ENCODE measurements around the gene SS18.

SS18 gene

DNA sequence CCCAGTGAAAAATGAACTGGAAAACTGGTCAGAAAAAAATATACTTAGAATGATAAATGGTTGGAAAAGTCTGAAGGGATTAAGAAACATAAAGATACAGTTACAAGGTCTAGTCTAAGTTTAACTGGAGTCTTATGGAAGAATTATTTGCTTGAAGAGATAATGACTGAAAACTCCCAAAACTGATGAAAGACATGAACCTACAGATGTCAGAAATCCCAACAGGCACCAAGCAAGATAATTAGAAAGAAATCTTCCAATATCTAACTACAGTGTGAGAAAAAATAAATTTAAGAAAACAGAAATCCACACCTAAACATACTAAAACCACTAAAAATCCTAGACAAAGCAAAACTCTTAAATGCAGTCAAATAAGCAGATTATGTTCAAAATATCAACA, 19.4 kb downstream of the SS18 start:
- no peak for FAIRE-seq

DNA sequence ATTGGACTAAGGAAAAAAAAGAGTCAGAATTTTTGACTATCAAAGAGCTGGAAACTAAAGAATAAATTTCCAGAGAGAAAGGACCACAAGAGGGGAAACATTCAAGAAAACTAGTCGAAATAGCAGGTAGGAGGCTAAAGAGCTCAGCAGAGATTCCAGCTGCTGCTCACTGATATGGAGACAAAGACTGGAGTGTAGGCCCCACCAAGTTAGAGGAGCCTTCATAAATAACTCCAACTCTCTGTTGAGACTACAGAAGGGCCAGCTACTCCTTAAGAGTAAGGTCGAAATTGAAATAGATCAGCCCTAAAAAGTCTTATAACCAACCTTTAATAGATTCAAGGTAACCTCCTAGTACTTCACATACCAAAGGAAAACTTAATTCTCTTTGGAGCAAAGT, 31.1 kb downstream of the SS18 start:
- no peak for FAIRE-seq

DNA sequence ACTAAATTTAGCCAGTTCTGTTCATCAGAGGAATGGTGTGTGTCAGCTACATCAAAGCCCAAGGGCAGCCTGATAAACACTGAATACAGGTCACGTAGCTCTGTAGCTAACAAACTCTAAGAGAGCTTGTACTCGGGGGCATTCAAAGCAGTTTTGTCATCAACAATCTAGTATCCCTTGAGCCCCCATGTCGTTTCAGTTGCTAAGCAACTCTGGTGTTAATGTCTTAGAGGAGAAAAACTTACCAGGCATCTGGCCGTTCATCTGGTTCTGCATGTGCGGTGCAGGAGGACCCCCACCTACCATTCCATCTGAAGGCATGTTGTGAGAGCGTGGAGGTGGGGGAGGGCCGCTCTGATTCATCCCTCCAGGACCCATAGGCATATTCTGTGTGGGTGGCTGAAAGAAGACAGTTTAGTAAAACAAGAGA, 33.1 kb downstream of the SS18 start:
- no peak for FAIRE-seq

DNA sequence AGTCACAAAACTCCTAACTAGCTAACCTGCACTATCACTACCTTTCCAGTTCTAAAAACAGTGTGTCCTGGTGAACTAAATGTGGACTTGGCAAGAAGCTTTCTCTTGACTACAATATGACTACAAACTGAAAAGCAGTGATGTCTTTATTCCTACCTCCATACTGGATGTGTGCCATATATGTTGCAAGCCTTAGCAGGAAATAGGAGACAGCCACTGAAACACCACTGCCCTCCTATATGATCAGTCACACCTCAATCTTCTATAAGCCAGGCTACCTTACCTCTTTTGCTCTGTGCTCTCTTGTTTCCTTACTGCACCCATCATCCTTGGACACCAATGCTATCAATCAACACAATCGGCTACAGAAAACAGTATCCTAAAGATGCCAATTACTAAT, 34.1 kb downstream of the SS18 start:
- no peak for FAIRE-seq

DNA sequence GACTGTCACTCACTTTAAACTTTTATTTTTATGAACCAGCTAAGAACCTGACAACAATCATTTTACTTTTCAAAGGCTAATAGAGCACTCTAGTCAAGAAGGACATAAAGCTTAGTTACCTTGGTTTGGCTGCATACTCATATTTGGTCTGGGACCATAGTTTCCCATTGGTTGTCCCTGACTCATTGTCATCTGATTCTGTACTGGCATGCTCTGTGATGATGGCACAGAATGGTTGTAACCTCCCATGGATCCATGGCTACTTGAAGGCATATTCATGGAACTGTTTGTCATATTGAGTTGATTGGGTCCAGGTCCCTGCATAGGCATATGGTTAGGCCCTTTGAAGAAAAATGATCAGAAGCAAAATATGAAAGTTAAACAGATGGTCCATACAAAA, 37.9 kb downstream of the SS18 start:
- FAIRE-seq = no peak

DNA sequence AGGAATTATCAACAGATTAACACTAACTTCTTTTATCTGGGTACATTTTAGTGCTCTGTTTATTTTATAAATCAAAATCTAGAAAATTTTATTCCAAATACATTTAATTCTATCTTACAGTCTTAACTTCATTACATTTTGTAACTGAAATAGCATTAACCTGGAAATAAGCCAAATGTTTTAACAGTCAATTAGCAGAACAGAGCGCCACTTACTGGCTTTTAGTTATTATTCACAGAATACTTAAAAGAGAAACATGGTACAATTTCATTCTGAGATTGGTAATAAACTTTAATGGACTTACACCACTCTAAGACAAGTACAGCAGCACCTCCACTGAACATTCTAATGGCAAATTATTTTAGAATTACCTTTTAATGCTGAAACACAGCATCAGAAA, 38.6 kb downstream of the SS18 start:
- FAIRE-seq = no peak

DNA sequence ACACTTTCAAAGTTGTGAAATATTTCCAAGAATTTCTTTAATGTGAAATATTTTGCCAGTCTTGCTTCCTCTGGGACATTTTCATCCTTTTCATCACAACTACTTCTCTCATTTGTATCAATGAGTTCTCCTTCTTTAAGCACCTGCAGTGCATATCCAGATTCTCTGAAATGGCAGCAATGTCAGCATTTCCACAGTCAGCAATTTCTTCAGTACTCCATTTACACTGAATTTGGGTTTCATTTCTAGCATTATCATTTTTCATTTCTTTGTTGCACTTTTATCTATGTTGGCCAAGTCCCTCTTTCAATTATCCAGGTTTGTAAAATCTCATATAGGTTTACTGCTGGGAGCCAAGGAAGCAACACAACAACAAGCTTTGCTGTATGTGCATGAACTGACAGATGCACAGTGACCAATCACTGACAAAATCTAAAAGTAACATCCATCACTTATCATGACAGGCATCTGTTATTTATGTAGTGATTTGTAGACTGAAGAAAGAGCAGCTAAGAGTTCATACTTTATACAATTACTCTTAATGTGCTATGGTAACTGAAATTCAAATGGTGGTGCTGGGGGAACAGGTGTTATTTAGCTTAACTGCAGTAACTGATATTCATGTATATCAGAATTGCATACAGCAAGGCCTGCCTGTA, 43.9 kb downstream of the SS18 start:
- FAIRE-seq = no peak

DNA sequence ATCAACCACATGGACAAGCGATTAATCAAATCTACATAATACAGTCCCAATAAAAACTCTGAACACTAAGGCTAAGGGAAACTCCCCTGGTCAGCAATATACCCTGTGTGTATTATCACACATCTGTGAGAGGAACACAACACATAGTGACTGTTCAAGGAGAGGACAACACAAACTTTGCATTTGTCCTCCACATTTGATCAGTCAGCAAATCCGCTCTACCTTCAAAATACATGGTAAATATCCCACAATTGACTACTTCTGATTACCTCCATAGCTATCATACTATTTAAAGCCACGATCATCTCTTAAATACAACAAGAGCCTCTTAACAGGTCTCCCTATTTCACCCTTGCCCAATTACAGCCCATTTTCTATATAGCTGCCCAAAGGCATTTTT, 45.6 kb downstream of the SS18 start:
- FAIRE-seq = no peak

DNA sequence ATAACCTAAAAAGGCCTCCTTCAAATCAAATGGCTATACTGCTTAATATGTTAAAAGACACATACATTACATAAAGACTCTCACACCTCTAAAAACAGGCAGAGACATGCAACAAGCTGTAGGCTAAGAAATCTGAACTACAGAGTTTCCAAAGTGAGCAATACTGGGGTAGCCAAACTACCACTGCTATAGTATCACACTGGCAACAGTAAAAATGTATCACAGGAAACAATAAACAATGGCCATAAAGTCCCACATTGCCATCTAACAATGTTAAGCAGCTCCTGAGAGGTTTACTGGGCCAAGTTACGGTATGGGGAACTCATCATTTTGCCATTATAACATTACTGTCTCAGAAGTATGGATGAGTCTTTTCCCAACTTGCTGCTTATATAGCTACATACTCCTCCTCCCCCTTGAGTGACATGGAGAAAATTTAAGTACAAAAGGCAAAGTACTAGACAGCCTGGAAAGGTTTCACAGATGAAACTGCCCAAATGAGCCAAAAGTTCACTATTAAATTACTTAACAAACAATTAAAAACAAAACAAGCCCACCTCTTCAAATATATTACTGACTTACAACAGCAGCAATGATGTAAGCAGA, 50.3 kb downstream of the SS18 start:
- FAIRE-seq = no peak

DNA sequence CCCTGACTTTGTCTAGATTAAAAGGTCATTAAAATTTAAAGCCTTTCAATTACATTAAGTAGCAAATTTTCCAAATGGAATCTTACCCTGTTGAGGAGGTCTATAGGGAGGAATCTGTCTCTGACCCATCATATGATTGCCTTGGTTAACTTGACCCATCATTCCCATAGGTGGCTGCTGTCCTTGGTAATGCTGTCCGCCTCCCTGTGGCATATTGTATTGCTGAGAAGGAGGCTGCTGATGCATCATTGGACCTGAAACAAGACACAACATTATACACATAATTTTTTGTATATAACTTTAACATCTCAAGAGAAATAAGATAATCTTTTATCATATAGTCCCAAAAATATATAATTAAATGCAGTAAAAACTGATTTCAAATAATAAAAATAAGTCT, 51.2 kb downstream of the SS18 start:
- FAIRE-seq = peak; percentile 10

DNA sequence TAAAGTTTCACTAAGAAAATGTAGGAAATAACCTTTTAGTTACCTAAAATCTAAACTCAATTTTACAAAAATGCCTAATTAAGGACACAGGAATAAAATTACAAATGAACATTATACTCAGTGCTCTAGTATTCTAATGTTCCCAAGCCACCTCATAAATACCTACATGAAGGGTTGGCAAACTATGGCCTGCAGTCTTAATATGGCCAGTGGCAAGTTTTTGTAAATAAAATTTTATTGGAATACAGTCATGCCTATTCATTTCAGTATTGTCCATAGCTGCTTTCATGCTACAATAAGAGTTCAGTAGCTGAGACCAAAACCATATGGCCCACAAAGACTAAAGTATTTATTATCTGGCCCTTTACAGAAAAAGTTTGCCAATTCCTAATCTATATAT, 53.8 kb downstream of the SS18 start:
- FAIRE-seq = no peak

DNA sequence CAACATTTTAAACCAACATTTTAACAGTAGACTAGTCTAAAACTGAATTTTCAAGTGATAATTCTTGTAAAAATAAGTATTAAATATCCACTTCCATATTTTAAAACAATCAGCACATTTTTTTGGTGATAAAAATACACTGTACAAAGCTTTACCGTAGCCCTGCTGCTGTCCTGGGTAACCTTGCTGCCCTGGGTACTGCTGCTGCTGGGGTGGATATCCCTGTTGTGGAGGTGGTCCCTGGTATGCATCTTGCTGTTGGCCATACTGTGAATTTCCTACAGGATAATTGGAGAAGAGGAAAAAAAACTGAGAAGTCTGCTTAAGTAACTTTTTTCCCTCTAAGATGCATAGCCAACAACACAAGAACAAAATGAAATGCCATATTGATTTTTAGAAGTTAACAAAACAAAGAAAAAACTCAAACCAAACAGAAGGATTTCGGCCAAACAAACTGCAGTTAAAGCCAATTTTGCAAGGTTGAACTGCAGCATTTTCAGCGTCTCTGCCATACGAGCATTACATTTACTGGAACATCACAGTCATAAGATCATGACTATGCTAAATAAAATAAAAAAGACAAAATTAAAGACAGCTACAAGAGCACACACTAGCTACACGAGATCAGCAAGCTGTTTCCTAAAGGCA, 55.4 kb downstream of the SS18 start:
- FAIRE-seq = no peak

DNA sequence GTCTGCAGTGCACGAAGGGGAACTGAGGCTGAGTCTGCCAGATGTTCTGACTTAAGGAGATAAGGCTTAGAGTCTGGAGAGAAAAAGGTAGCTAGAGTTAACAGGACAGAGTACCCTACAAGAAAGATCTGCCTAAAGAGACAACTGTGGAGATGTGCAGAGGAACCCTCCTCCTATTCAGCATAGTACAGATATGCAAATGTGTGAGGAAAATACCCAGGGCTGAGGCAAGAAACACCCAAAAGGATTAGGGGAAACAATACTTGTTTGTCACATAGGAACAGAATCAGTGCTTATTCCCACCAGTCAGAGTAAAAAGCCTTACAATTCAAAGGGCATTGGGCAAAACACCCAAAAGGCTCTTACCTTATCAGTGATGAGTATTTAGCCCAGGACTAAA, 67.8 kb downstream of the SS18 start:
- no peak for FAIRE-seq

DNA sequence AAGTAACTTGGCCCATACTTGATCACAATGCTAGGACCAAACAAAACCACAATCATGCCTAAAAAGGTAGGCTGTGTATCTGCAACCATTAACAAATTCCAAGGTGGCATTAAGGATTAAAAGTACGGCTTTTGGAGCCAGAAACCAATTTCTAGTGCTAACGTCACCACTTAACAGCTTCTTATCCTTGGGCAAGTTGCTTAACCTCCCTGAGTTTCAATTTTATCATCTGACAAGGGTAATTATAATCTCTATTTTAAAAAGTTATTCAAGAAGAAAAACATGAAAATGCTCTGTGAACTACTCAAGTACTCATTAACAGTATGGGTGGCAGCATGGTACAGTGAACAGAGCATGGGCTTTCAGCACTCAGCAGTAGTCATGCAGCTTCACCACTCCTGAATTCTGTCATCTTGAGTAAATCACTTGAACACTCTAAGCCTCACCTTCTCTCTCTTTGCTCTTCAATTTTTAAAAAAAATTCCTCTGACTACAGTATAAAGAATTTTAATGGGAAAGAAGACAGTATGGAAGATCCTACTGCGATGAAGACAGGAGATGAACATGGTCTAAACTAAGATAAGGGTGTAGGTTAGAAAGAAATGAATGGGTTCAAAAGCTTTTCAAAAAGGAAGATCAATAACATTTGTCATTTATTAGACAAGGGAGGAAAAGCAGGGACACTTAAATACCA, 69.2 kb downstream of the SS18 start:
- no peak for FAIRE-seq

DNA sequence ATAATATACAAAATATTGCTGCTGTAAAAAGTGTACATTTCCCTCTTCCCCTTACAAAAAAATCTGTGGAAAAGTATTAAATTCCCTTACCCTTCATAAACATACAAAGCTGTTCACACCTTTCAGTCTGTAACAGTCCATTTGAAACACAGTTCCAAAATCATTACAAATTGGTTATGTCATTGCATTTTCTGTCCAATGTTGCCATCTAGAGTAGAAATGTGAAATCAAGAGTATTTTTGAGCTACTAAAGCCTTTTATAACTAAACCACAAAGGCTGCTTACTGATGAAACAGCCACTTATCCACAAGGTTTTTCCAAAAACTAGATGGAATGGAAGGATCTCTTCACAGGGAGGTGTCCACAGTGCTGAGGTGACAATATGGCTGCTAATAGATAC, 72.5 kb downstream of the SS18 start:
- no peak for FAIRE-seq

DNA sequence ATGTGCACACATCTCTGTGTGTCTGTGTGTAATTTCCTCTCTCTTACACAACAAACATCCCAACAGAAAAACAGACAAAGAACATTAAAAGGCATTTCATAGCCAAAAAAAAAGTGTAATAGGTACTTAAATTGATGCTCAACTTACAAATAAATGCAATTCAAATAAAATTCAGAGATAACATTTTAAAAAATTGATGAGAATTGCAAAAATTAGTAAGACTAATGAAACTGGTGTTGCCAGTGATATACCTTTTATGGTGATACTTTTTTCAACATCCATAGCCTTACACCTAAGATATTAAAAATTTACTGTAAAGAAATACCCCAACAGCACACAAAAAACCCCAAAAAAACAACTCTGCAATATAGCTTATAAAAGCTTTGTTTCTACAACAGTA, 76.0 kb downstream of the SS18 start:
- no peak for FAIRE-seq

DNA sequence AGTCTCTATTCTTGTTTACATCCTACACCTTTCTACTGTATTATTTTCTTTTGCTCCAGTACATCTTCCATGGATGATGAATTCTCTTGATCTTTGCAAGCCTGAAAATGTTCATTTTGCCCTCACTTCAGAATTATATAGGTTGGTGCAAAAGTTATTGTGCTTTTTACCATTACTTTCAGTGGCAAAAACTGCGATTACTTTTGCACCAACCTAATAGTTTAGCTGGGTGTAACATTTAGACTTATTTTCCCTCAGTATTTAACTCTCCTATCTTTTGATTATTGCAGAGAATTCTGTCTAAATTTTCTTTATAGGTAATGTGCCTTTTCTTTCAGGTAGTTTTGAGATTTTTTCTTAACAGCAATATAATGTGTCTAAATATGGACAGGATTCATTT, 81.8 kb downstream of the SS18 start:
- no peak for FAIRE-seq

DNA sequence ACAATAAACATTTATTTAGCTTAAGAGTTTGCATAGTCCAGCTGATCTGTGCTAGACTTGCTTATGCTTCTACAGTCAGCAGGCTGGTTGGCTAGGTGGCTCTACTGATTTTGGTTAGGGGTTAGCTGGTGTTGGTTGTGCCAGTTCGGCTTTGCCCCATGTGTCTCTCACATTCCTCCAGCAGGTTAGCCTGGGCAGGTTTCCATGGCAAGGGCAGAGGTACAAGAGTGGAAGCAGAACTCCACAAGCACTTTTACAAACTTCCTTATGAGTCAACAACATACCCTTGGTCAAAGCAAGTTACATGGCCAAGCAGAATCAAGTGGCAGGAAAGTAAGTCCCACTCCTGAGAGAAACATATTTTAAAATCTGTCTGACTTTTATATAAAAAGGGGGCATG, 82.3 kb downstream of the SS18 start:
- no peak for FAIRE-seq

DNA sequence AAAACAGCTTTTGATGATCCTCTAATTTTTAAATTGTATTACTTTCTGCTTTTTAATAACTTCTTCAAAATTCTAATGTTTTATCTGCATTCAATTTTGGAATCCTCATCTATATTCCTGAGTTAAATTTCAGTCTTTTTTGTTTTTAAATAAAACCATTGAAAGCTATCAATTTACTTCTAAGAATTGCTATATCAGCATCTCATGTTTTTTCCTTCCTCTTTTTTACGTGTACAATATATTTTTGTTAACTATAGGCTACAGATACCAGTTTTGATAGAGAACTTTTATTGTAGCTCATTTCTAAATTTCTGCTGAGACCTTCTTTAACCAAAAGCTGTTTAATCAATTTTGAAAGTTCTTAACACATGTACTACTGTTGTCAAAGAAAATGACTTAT, 84.5 kb downstream of the SS18 start:
- FAIRE-seq = no peak

DNA sequence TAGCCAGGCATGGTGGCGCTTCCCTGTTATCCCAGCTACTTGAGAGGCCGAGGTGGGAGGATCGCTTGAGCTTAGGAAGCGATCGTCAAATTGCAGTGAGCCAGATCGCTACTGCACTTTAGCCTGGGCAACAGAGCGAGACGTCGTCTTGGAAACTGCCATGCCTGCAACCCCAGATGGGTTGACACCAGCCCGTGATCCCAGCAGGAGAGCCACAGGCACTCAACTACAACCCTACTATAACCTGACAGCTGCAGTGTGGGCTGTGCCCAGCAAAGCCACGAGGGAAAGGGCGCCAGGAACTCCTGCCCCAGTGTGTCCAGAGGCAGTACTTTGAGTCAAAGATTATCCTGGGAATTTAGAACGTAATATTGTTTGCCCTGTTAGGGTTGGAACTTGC, 85.6 kb downstream of the SS18 start:
- FAIRE-seq = no peak

DNA sequence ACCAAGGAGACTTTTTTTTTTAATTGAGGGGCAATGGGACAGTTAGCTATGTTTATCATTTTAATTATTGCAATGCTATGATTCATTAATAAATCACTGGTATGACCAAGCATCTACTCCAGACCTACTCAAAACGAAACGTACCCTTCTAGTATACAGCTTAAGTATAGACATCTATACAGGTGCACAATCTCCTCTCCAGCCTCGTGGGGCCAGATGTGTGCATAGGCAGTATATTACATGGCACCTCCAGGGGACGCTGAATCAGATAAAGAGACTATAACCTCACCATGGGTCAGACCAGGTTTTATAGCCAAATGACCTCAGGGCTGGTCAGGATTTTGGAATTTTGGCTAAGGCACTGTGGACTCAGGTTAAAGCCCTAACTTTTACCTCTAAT, 86.6 kb downstream of the SS18 start:
- no peak for FAIRE-seq

DNA sequence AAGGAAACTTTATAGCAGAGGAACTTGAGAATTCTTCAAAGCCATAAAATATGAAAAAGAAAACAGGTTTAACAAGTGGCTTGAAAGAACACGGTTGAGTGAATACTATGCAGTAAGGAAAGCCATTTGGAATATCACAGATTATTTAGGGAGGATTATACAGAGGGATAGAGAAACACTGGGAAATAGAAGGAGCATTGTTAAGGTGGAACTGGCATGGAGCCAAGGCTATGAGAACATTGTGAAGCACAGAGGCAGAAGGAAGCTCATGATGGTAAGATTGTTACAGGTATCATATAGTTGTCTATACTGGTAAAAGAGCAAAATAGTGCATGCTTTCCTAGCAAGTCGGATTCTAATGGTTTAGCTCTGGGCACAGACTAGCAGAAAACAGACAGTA, 87.1 kb downstream of the SS18 start:
- FAIRE-seq = no peak

DNA sequence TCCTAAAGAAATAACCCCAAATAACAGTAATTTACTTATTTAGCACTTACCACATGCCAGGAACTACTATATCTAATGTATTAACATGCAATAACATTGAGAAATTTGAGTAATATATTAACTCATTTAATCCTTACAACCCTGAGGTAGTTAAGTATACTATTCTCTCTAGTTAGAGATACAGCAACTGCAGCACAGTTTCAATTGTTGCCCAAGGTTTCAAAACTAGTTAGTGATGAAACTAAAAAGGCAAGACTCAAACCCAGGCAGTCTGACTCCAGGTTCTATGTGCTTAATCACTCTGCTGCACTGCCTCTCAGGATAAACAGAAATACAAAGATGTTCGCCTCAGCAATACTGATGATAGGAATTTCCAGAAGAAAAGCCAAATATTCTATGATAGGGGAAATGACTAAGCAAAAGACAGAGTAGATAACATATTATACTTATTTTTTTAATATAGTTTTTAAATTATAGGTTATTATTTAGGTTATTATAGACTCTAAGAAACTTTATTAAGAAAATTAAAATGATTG, 88.0 kb downstream of the SS18 start:
- FAIRE-seq = peak; percentile 53

DNA sequence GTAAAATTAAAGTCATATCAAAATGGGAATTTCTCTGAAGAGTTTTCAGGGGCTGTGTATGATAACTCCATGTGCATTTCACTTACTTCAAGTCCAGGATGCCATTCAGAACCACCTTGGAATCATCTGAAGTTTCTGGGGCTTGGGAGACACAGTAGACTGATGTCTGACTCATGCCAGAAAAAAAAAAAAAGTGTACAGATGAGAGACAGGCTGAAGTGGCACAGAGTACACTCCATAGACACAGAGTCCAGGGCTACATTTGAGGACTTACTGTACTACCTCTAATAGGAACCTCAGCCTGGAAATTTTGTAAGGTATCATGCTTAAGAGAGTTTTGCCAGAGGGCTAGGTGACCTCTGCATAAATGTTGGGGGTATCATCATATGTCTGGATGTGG, 92.0 kb downstream of the SS18 start:
- FAIRE-seq = no peak

Data from colon (tissue), 2 donors.